Panc1 (cell line): ENCODE measurements around the gene CSF1. TPM values are rescaled to one million over a fixed set of nuclear protein-coding genes. Genes with fewer than 3 reads are reported as not detected.
"Not testable (repeated sequence)": the region's sequence is repeated elsewhere in the genome, so short reads cannot be mapped to it uniquely, and the experiment has no call there.

Source experiments
- ATAC-seq: fragments of 200-7000 bp; cut with Tn5 transposase; 2 replicates; pipeline ENCODE4 v1.9.1; 2020; ENCODE audit warnings: mild to moderate bottlenecking, moderate library complexity
- BruUV-seq: library from RNA; stranded (reverse); fragments of 400-500 nt; replicated peaks from 2 replicates; lab custom pipeline; 2021; lab: Mats Ljungman, UMichigan
- CTCF ChIA-PET: fragments of 300-600 bp; sonication (Branson Sonifier 250); formaldehyde crosslinking; loops from one replicate; lab custom pipeline; 2022; ENCODE audit warnings: antibody characterized with exemption; lab: Charles Lee
- POLR2A ChIA-PET: fragments of 300-600 bp; sonication (Branson Sonifier 250); formaldehyde crosslinking; loops from one replicate; lab custom pipeline; 2022; ENCODE audit warnings: antibody characterized with exemption; lab: Charles Lee
- DNase-seq: peaks from one replicate; pipeline ENCODE4 v3.0.0-alpha.2; 2010; ENCODE audit warnings: low read depth, low spot score
- H3K27ac ChIP-seq: 2 replicates; pipeline ENCODE4 v1.5.1; 2011; ENCODE audit warnings: mild to moderate bottlenecking, low read length, inconsistent platforms
- H3K27me3 ChIP-seq: fragments of 200-500 bp; sonication (Bioruptor generic); 2 replicates; pipeline ENCODE4 v1.6.0; 2014; ENCODE audit warnings: low read length, inconsistent platforms; ENCODE audit not compliant: control insufficient read depth, insufficient read depth
- H3K36me3 ChIP-seq: fragments of 200-500 bp; sonication (Bioruptor generic); 2 replicates; pipeline ENCODE4 v1.5.1; 2014; ENCODE audit warnings: inconsistent platforms, mild to moderate bottlenecking, low read length, moderate library complexity; ENCODE audit not compliant: control insufficient read depth, insufficient read depth
- H3K4me1 ChIP-seq: 2 replicates; pipeline ENCODE4 v1.5.1; 2011; ENCODE audit warnings: inconsistent platforms, mild to moderate bottlenecking, low read length, moderate library complexity; ENCODE audit not compliant: control insufficient read depth, insufficient read depth
- H3K4me3 ChIP-seq, 2 experiments: 2 replicates each; pipeline ENCODE4 v1.5.1; 2011 to 2012; ENCODE audit warnings: low read depth in 2 of 2, low read length in 2 of 2, mild to moderate bottlenecking in 2 of 2, inconsistent platforms in 1 of 2, moderate library complexity in 1 of 2
- H3K9me3 ChIP-seq: fragments of 200-500 bp; sonication (Bioruptor generic); 2 replicates; pipeline ENCODE4 v1.5.1; 2014; ENCODE audit warnings: low read depth, mild to moderate bottlenecking, inconsistent platforms, low read length, moderate library complexity; ENCODE audit not compliant: control insufficient read depth, insufficient read depth
- CTCF ChIP-seq: fragments of 450-650 bp; IDR thresholded peaks from 2 replicates; pipeline ENCODE4 v1.5.1; 2017; ENCODE audit warnings: mild to moderate bottlenecking
- POLR2AphosphoS5 ChIP-seq: IDR thresholded peaks from 2 replicates; pipeline ENCODE4 v1.6.1; 2012; ENCODE audit warnings: mild to moderate bottlenecking, low read depth, low read length, moderate library complexity
- SIN3A ChIP-seq: IDR thresholded peaks from 2 replicates; pipeline ENCODE4 v1.6.1; 2012; ENCODE audit warnings: low read depth, mild to moderate bottlenecking, low read length, moderate library complexity, borderline replicate concordance; ENCODE audit not compliant: insufficient read depth
- TCF7L2 ChIP-seq: IDR thresholded peaks from 2 replicates; pipeline ENCODE4 v1.6.1; 2011; ENCODE audit warnings: mild to moderate bottlenecking, low read depth, low read length, inconsistent platforms
- in situ Hi-C: cut with HindIII; loops from 2 replicates; pipeline ENCODE4 v1.10.0; 2016; ENCODE audit warnings: low sequenced_read_pairs, low pct_unique_long_range_greater_than_20kb
- intact Hi-C: fragments of 100-400 bp; cut with micrococcal nuclease; formaldehyde crosslinking; loops from one replicate; pipeline ENCODE4 v1.10.0; 2022; ENCODE audit not compliant: unreplicated experiment
- total RNA-seq: library from RNA; stranded (reverse); gene quantifications from one replicate; pipeline ENCODE4 v1.2.1, GENCODE V29; 2021; ENCODE audit not compliant: unreplicated experiment
- TF ChIP-seq, protein P1 (sequence below), 2 experiments: IDR thresholded peaks; 2 replicates each; pipeline ENCODE4 v1.6.1; 2011 to 2012; ENCODE audit warnings: low read depth in 2 of 2, control low read depth in 1 of 2, low read length in 1 of 2, mild to moderate bottlenecking in 1 of 2, moderate library complexity in 1 of 2; ENCODE audit not compliant: insufficient read depth in 1 of 2

CSF1 gene
- total RNA-seq, 1 experiment from 2014 or later, result 217 TPM

DNA sequence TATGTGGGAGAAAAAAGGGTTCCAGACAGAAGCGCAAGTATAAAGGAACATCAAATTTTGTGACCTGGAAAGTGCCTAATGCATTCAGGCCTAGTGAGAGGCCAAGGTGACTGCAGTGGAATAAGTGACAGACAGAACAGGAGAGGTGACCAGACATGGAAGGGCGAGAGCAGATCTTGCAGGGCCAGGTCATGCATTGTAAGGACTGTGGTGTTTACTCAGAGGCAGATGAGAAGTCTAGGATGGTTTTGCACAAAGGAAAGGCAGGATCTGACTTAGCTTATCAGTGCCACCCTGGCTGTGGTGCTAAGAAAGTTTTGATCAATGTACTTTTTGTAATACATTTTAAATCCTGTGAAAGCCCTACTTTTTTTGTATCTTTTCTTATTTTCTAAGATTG is 39.9 kb downstream of the CSF1 start:
- CTCF ChIA-PET, result no interaction called here

GRCh38 chr1:109951501-109951900 is 40.9 kb downstream of the CSF1 start:
- Histone ChIP-seq H3K27ac (peak overlapping the region; percentile 55; the same call in 1 of the 2 replicates), H3K4me1 (peaks cover 14% of the 10 kb centered on the region)
- H3K36me3 ChIP-seq, BruUV-seq, CTCF ChIA-PET, H3K9me3 ChIP-seq, POLR2A ChIA-PET, H3K4me3 ChIP-seq, in situ Hi-C loops, DNase-seq, intact Hi-C loops, ATAC-seq, H3K27me3 ChIP-seq: not testable (repeated sequence)

More for the DNA sequence above, 39.9 kb downstream of the CSF1 start:
- Histone ChIP-seq H3K27ac (peak overlapping the region; percentile 95), H3K4me3 (no peak overlapping the region), H3K4me1 (peaks cover 14% of the 10 kb centered on the region), H3K9me3 (0 out of 2 replicates have a peak, but pooled peaks cover 3% of the 10 kb centered on the region), H3K36me3 (no peaks in the 10 kb centered on the region), H3K27me3 (no peaks in the 10 kb centered on the region)
- in situ Hi-C loops (no loop called here), intact Hi-C loops (no loop called here)
- no peak for DNase-seq
- no peak for ATAC-seq
- BruUV-seq, result no TSS peak
- TF ChIP-seq CTCF (no peak), SIN3A (no peak), TCF7L2 (no peak), POLR2AphosphoS5 (no peak)
- TF ChIP-seq, protein P1, sequence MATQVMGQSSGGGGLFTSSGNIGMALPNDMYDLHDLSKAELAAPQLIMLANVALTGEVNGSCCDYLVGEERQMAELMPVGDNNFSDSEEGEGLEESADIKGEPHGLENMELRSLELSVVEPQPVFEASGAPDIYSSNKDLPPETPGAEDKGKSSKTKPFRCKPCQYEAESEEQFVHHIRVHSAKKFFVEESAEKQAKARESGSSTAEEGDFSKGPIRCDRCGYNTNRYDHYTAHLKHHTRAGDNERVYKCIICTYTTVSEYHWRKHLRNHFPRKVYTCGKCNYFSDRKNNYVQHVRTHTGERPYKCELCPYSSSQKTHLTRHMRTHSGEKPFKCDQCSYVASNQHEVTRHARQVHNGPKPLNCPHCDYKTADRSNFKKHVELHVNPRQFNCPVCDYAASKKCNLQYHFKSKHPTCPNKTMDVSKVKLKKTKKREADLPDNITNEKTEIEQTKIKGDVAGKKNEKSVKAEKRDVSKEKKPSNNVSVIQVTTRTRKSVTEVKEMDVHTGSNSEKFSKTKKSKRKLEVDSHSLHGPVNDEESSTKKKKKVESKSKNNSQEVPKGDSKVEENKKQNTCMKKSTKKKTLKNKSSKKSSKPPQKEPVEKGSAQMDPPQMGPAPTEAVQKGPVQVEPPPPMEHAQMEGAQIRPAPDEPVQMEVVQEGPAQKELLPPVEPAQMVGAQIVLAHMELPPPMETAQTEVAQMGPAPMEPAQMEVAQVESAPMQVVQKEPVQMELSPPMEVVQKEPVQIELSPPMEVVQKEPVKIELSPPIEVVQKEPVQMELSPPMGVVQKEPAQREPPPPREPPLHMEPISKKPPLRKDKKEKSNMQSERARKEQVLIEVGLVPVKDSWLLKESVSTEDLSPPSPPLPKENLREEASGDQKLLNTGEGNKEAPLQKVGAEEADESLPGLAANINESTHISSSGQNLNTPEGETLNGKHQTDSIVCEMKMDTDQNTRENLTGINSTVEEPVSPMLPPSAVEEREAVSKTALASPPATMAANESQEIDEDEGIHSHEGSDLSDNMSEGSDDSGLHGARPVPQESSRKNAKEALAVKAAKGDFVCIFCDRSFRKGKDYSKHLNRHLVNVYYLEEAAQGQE (IDR thresholded peaks at IDR 0.05; ENCODE audit: insufficient read depth in 1 of 2, low read depth in 2 of 2, low read length in 1 of 2), result no peak
- POLR2A ChIA-PET, result interaction anchor here (0.7 kb wide), 1 partner anchor 159 kb away, joined by 12 read pairs; no protein-coding TSS in a partner anchor

GRCh38 chr1:109954041-109954512 is 43.4 kb downstream of the CSF1 start:
- in situ Hi-C loops (no loop called here), intact Hi-C loops (no loop called here)
- DNase-seq (no peak), ATAC-seq (no peak)
- Histone ChIP-seq H3K9me3 (0 out of 2 replicates have a peak, but pooled peaks cover 3% of the 10 kb centered on the region), H3K27me3 (no peaks in the 10 kb centered on the region), H3K36me3 (no peaks in the 10 kb centered on the region), H3K4me3 (no peak overlapping the region), H3K27ac (peak overlapping the region; percentile 83), H3K4me1 (peaks cover 27% of the 10 kb centered on the region)
- TF ChIP-seq, protein P1 (IDR thresholded peaks at IDR 0.05; ENCODE audit: insufficient read depth in 1 of 2, low read depth in 2 of 2, low read length in 1 of 2), result no peak
- TF ChIP-seq POLR2AphosphoS5 (no peak), TCF7L2 (no peak), CTCF (no peak)
- ChIA-PET CTCF (interaction anchor here (0.6 kb wide), 1 partner anchor 193 kb away, joined by 3 read pairs; no protein-coding TSS in a partner anchor), POLR2A (no interaction called here)
- BruUV-seq, result no TSS peak
